WI38 (cell line): ENCODE measurements around the gene MACC1.

Source experiments
- H3K4me3 ChIP-seq: 2 replicates; pipeline ENCODE4 v1.5.1; 2011; ENCODE audit warnings: low read depth, mild to moderate bottlenecking, control low read depth, low read length
- TF ChIP-seq, protein P1 (sequence below): IDR thresholded peaks from 2 replicates; pipeline ENCODE4 v1.5.1; 2012; ENCODE audit warnings: low read depth, mild to moderate bottlenecking, control low read depth, low read length

Gene MACC1

DNA sequence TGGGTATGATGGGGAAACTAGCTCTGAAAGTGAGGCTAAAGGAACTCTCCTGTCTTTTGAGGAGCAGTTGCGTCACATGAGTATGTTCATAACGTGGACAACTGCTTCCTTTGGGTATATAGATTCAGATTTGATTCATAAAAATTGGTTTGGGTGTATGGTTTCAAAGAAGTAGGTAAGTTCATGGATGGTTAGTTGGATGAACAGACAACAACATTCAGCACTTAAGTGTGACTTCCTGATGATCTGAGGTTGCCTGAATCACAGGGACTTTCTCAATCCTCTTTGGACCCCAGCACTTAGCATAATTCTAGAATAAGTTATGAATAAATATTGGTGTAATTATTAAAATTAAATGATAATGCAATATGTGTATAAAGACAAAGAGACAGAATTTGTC is 43.4 kb downstream of the MACC1 start:
- TF ChIP-seq, protein P1, sequence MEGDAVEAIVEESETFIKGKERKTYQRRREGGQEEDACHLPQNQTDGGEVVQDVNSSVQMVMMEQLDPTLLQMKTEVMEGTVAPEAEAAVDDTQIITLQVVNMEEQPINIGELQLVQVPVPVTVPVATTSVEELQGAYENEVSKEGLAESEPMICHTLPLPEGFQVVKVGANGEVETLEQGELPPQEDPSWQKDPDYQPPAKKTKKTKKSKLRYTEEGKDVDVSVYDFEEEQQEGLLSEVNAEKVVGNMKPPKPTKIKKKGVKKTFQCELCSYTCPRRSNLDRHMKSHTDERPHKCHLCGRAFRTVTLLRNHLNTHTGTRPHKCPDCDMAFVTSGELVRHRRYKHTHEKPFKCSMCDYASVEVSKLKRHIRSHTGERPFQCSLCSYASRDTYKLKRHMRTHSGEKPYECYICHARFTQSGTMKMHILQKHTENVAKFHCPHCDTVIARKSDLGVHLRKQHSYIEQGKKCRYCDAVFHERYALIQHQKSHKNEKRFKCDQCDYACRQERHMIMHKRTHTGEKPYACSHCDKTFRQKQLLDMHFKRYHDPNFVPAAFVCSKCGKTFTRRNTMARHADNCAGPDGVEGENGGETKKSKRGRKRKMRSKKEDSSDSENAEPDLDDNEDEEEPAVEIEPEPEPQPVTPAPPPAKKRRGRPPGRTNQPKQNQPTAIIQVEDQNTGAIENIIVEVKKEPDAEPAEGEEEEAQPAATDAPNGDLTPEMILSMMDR = no peak
- H3K4me3 ChIP-seq = no peak overlapping the region

DNA sequence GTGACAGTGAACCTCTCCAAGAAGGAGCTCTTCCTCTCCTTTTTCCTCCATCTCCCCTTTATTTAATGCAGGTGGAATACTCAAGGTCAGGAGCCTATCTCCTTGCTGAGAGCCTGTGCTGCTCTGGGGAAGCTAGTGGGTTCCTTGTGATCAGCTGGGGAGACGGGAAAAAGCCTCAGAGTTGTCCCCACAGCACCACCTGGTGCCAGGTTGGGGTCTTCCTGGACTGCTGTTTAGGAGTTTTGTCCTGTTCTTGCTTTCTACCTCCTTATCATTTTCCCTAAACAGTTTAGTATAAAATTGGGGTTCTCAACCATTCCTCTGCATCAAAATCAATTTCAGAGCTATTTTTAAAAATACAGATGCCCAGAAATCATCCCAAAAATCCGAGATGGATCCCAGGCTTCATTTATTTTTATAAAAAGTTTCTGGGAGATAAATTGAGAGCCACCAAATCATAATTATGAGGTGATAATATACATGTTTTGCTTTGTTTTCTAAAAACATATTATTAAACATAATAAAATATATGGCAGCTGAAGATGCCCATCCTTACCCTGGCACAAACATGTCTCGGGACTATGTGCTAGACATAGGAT is 44.3 kb downstream of the MACC1 start:
- H3K4me3 ChIP-seq = no peak overlapping the region
- TF ChIP-seq, protein P1 = no peak

DNA sequence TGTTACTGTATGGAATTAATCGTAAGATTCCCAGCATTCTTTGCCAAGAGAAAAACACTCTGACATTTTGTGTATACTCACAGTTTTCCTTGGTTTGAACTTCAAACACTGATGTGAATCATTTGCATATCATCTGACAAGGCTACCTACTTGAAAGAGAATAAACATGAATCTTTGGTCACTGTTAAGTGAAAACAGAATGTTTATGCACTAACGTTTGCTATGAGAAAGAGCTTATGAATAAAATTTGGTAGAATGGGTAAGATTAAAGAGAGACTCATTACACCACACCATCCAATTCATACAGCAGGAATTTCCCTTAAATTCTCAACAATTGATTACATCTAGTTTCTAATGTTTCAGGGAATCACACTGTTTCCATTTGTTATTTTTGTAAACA is 46.6 kb downstream of the MACC1 start:
- TF ChIP-seq, protein P1 = no peak
- no peak overlapping the region for H3K4me3 ChIP-seq

DNA sequence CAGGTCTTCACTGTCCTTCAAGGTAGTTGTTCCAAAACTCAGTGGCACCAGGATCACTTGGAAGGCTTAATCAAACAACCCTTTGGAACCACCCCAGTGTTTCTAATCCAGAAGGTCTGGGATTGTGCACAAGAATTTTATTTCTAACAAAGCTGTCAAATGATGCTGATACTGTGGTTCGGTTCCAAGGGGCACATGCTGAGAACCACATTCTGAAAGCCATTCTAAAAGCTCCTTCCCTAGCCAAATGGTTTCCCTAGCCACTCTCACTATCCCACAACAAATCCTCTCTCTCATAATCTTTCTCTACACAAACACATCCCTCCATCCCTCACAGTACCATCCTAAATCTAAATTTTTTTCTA is 52.1 kb downstream of the MACC1 start:
- TF ChIP-seq, protein P1 = no peak
- no peak overlapping the region for H3K4me3 ChIP-seq

DNA sequence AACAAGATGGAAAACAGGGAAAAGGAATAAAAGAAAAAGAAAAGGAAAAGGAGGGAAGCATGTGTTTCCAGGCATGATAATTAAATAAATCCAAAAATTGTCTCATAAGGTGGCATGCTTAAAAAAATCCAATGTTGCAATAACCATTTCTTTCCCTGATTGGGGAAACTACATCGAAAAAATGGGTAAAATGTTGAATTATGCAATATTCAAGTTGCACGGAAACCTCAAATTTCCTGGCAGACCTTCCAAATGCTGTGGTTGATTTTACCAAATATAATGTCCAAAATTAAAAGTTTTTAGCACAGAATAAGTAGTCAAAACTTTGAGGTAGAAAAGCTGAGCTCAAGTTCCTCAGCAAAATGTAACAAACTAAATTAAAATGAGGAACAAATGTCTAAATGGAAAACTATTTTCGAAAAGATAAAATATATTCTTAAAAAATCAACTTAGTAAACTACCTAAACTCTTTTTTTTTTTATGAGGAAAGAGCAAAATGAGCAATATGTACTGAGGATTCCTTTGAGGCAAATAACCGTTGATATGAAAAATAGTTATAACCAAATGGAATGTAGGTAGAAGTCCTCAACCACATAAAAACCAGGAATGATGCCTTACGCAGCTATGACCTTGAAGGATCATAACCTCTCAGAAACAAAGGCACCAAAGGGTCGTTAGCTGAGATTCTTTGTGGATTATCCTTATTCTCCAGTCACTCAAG is 52.6 kb downstream of the MACC1 start:
- H3K4me3 ChIP-seq = no peak overlapping the region
- TF ChIP-seq, protein P1 = no peak

DNA sequence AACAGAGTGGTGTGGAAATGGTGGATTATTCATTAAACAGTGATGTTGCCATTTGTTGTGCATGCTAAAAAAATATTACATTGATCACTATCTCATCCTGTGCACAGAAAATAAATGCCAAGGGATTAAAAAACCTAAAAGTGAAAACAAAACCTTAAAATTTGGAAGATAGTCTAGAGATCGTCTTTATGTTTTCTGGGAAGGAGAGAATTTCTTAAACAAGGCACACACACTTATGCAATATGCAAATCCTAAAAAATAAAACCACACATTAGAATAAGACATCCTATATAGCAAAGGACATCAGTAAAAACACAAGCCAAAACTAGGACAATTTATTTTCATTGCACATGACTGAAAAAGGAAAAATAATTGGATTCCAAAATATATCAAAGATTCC is 54.5 kb downstream of the MACC1 start:
- no peak overlapping the region for H3K4me3 ChIP-seq
- TF ChIP-seq, protein P1 = no peak

DNA sequence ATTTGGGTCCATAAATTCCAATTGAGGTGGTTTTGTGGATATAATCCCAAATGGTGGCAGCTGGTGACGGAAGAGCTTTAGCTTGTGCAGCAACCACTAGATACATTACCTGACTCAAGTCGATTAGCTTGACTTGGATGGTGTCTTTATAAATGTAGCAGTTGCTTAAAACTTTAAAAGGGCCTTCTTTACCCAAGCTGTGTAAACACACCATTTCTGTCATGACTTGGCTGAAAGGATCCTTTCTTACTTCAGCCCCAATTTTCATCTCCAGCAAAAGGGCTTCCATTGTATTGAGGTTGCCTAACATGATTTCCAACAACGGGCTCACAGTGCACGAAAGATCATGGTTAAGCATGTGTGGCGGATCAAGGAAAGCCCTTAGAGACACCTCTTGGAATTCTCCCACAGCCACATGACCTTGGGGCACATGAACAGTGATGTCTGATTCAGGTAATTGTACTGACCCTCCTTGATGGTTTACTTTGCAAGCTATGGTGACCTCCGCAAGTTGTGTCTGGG is 57.9 kb downstream of the MACC1 start:
- no peak overlapping the region for H3K4me3 ChIP-seq
- TF ChIP-seq, protein P1 = no peak
